Vagina (tissue), 2 donors: Measurements from ENCODE around the gene NEO1.

Source experiments
- CTCF ChIP-seq, 3 experiments: fragments of 450-650 bp in 2 of 3; fragments of 200-600 bp in 1 of 3; sonication (generic) in 1 of 3; IDR thresholded peaks; one replicate each; pipeline ENCODE4 v1.5.1; 2017 to 2019; ENCODE audit warnings: antibody characterized with exemption in 3 of 3, mild to moderate bottlenecking in 2 of 3, moderate library complexity in 2 of 3
- POLR2AphosphoS5 ChIP-seq, 2 donors: sonication (generic); formaldehyde crosslinking; IDR thresholded peaks; one replicate each; pipeline ENCODE4 v1.9.0; 2017; ENCODE audit warnings: antibody characterized with exemption in 2 of 2, mild to moderate bottlenecking in 2 of 2, low read depth in 1 of 2; ENCODE audit not compliant: insufficient read depth in 1 of 2

GRCh38 chr15:73108676-73109075 is 56.4 kb downstream of the NEO1 start:
- no peak for TF ChIP-seq CTCF (IDR thresholded peaks at IDR 0.05)
- no peak for TF ChIP-seq POLR2AphosphoS5 (IDR thresholded peaks at IDR 0.05; ENCODE audit: insufficient read depth in 1 of 2, low read depth in 1 of 2)
